Measurements from ENCODE around the gene ZNF79.

Gene ZNF79

GRCh38 chr9:127397646-127398274 lies 26.4 kb upstream of the ZNF79 start:
- peak; percentile 57 for DNase-seq (ENCODE audit: low spot score)
- TF ChIP-seq CTCF (IDR thresholded peaks at IDR 0.05; ENCODE audit: borderline replicate concordance, control extremely low read depth, extremely low read depth, insufficient read depth, missing control alignments): peak; percentile 40
- in situ Hi-C loops (cut with MboI; ENCODE audit: low sequenced_read_pairs, unreplicated experiment): no loop called here

GRCh38 chr9:127398275-127398647 lies 25.9 kb upstream of the ZNF79 start:
- TF ChIP-seq CTCF (IDR thresholded peaks at IDR 0.05; ENCODE audit: borderline replicate concordance, control extremely low read depth, extremely low read depth, insufficient read depth, missing control alignments): no peak
- DNase-seq (ENCODE audit: low spot score): no peak
- in situ Hi-C loops (cut with MboI; ENCODE audit: low sequenced_read_pairs, unreplicated experiment): no loop called here

DNA sequence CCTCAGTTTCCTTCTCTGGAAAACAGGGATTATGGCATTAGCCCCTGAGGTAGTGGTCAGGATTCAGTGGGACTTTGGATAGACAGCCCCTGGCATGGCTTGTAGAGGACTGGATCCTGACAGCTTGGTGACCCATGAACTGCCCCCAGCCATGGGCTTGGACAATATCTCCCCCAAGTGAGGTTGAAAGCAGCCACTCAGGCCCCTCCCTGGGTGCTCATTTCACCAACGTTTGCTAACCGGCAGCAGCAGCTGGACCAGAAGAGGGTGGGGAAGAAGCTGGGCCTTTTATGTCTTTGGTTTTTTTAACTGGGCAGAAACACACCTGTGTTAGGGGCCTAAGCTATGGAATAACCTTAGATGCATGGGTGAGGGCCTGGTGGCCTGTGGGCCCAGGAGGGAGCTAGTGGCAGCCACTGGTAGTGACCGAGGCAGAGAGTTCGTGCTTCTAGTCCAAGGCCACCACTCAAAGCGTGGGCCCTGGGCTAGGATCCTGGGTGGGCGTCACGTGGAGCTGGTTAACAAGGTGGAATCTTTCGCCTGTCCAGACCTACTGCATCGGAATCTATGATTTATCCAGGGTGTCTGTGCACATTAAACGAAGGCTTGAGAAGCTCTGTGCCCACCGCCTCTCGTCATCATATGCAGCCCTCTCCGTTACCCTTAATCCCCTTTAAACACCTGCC lies 25.3 kb upstream of the ZNF79 start:
- no peak for DNase-seq (ENCODE audit: low spot score)
- in situ Hi-C loops (cut with MboI; ENCODE audit: low sequenced_read_pairs, unreplicated experiment): no loop called here
- no peak for TF ChIP-seq CTCF (IDR thresholded peaks at IDR 0.05; ENCODE audit: borderline replicate concordance, control extremely low read depth, extremely low read depth, insufficient read depth, missing control alignments)

- no peak for TF ChIP-seq CTCF (IDR thresholded peaks at IDR 0.05; ENCODE audit: borderline replicate concordance, control extremely low read depth, extremely low read depth, insufficient read depth, missing control alignments)
- in situ Hi-C loops (cut with MboI; ENCODE audit: low sequenced_read_pairs, unreplicated experiment): loop anchor here (25.0 kb wide), 1 partner anchor 463 kb away; no protein-coding TSS in a partner anchor
- no peak for DNase-seq (ENCODE audit: low spot score)
Observed at GRCh38 chr9:127399736-127400269, 24.4 kb upstream of the ZNF79 start.

- DNase-seq (ENCODE audit: low spot score): no peak
- in situ Hi-C loops (cut with MboI; ENCODE audit: low sequenced_read_pairs, unreplicated experiment): loop anchor here (25.0 kb wide), 1 partner anchor 465 kb away; no protein-coding TSS in a partner anchor
- no peak for TF ChIP-seq CTCF (IDR thresholded peaks at IDR 0.05; ENCODE audit: borderline replicate concordance, control extremely low read depth, extremely low read depth, insufficient read depth, missing control alignments)
Observed at GRCh38 chr9:127402401-127403090, 21.6 kb upstream of the ZNF79 start.

- in situ Hi-C loops (cut with MboI; ENCODE audit: low sequenced_read_pairs, unreplicated experiment): loop anchor here (25.0 kb wide), 1 partner anchor 466 kb away; no protein-coding TSS in a partner anchor
- no peak for TF ChIP-seq CTCF (IDR thresholded peaks at IDR 0.05; ENCODE audit: borderline replicate concordance, control extremely low read depth, extremely low read depth, insufficient read depth, missing control alignments)
- no peak for DNase-seq (ENCODE audit: low spot score)
Observed at GRCh38 chr9:127403507-127404192, 20.5 kb upstream of the ZNF79 start.
